Measurements from ENCODE around the gene OR5K3. TPM values are rescaled to one million over a fixed set of nuclear protein-coding genes. Genes with fewer than 3 reads are reported as not detected.

Gene OR5K3
- total and polyA plus RNA-seq, 9 of the 15 experiments (the other 6 are each of a cell fraction or from before 2014, with no cell fraction given), result not detected

GRCh38 chr3:98353554-98353953 lies 36.9 kb upstream of the OR5K3 start, which contains the start of gene OR5K4:
Gene OR5K4 (plus strand): TSS chr3:98353854. CDS start chr3:98353854, 0 bp downstream.
- Histone ChIP-seq H3K9me3 (replicated peaks; ENCODE audit: control insufficient read depth, insufficient read depth, low read depth, low read length) (no peaks in the 10 kb centered on the region), H3K27me3 (ENCODE audit: control insufficient read depth in 2 of 2, insufficient read depth in 2 of 2, low read length in 2 of 2) (no peaks in the 10 kb centered on the region), H3K4me1 (replicated peaks in 1 of 2; ENCODE audit: control insufficient read depth in 2 of 2, insufficient read depth in 2 of 2, low read length in 2 of 2) (no peaks in the 10 kb centered on the region), H3K36me3 (ENCODE audit: control insufficient read depth, insufficient read depth, low read length) (no peaks in the 10 kb centered on the region), H3K27ac (ENCODE audit: extremely low read depth, low read depth, low read length) (no peak within 1 kb of the TSS), H3K4me3 (no peak within 1 kb of the TSS), H2AFZ (ENCODE audit: low read depth, low read length) (no peak within 1 kb of the TSS), H3K79me2 (ENCODE audit: control insufficient read depth, insufficient read depth, low read length) (no peaks in the 10 kb centered on the region), H4K20me1 (replicated peaks; ENCODE audit: control insufficient read depth, insufficient read depth, low read length) (no peaks in the 10 kb centered on the region), H3K9ac (ENCODE audit: insufficient read depth in 1 of 2, low read depth in 2 of 2, low read length in 2 of 2) (no peak within 1 kb of the TSS), H3K9me1 (ENCODE audit: control insufficient read depth, insufficient read depth, low read length) (no peaks in the 10 kb centered on the region), H3K4me2 (ENCODE audit: insufficient read depth, low read length) (no peak within 1 kb of the TSS)
- ATAC-seq (no peak), DNase-seq (ENCODE audit: extremely low read depth in 1 of 4, low spot score in 3 of 4) (no peak), FAIRE-seq (no peak)
- in situ Hi-C loops (cut with MboI), result no loop called here
- intact Hi-C loops (cut with micrococcal nuclease), result no loop called here
- TF ChIP-seq CSDE1 (IDR thresholded peaks at IDR 0.05) (no peak), TSHZ1 (CRISPR knock-in tag; IDR thresholded peaks at IDR 0.05) (no peak), ZNF3 (CRISPR knock-in tag; IDR thresholded peaks at IDR 0.05) (no peak), ETV6 (IDR thresholded peaks at IDR 0.05; ENCODE audit: borderline replicate concordance in 1 of 2, low read depth in 2 of 2, low read length in 1 of 2) (no peak), ETV6 (CRISPR knock-in tag; IDR thresholded peaks at IDR 0.05; ENCODE audit: borderline replicate concordance) (no peak), ARID2 (IDR thresholded peaks at IDR 0.05) (no peak), SRSF7 (optimal IDR thresholded peaks at IDR 0.05; ENCODE audit: low read depth, low read length) (no peak), ILK (tag; IDR thresholded peaks at IDR 0.05; ENCODE audit: borderline replicate concordance, low read depth) (no peak), THAP12 (CRISPR knock-in tag; IDR thresholded peaks at IDR 0.05) (no peak), POU5F1 (IDR thresholded peaks at IDR 0.05; ENCODE audit: borderline replicate concordance, low read depth, low read length, partially characterized antibody) (no peak), GATA2 (CRISPR knock-in tag; IDR thresholded peaks at IDR 0.05) (no peak)
- CTCF ChIA-PET (ENCODE audit: low intra/inter-chr PET ratio), result no interaction called here
- POLR2A ChIA-PET, result no interaction called here
- BruUV-seq (replicated peaks), result no TSS peak
- WGBS (ENCODE audit: insufficient coverage, low coverage, missing lambda C conversion rate), result 0% methylated on average over 2 of the region's 2 CpGs
